ENCODE data around the gene DLK1.

Gene DLK1

DNA sequence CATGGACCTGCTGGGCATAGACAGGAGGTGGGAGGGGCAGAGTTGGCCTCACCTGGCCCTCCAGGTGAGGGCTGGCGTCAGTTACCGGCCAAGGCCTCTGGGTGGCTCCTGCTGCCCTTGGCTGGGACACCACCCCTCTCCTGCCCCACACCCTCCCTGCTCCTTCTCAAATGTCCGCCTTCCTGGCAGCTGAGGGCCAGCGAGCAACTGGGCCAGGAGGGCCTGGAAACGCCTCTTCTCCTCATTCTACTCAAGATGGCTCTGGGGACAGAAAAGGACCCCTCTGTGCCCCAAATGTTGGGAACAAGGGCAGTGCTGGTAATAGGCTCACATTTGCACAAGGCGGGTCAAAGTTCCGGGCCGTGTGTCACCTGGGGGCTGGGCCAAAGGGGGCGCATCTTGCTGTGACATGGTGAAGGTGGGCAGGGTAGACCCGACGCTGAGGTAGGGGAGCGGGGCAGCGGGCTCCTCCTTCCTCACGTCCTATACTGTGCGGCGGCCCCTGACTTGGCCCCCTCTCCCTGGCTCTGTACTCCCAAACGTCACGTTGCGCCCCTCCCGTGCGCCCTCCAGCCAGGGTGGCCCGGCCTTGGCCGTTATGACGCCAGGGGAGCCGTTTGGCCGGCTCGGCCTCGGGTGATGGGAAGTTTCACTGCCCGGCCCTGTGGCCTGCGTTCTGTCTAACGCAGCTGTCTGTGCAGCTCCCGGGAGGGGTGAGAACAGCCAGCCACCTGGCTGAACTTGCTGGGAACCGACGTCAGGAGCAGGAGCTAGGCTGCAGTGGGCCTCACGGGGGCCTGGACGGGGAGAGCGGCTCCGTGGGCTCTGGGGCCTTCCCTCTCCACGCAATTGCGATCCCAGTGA is 18.0 kb upstream of the DLK1 start:
- Histone ChIP-seq H3K9ac (ENCODE audit: low read length) (peak overlapping the region; percentile 67), H3K23ac (ENCODE audit: low read length in 2 of 2) (peak overlapping the region in 1 of 2 experiments; percentile 63), H2BK5ac (ENCODE audit: low read depth, low read length, poor library complexity, severe bottlenecking) (no peak overlapping the region), H2AFZ (ENCODE audit: low read depth, low read length) (peak overlapping the region; percentile 47), H3K27me3 (ENCODE audit: control insufficient read depth in 1 of 2, insufficient read depth in 1 of 2, low read length in 2 of 2) (peaks cover 0 to 68% of the 10 kb centered on the region in 2 experiments), H3K14ac (ENCODE audit: low read length in 2 of 2) (peak overlapping the region in 1 of 2 experiments; percentile 79), H3K9me3 (ENCODE audit: control insufficient read depth, low read length) (no peaks in the 10 kb centered on the region), H3K27ac (ENCODE audit: low read length, poor library complexity, severe bottlenecking) (no peak overlapping the region), H3K18ac (ENCODE audit: low read depth in 1 of 2, low read length in 2 of 2) (peak overlapping the region; percentile 40 to 88), H3K4me1 (ENCODE audit: control insufficient read depth, insufficient read depth, low read depth, low read length) (peaks cover 18% of the 10 kb centered on the region), H4K8ac (ENCODE audit: low read length) (peak overlapping the region; percentile 85), H4K91ac (ENCODE audit: low read length) (peak overlapping the region; percentile 84), H2AK5ac (ENCODE audit: low read length, severe bottlenecking) (no peak overlapping the region), H3K36me3 (ENCODE audit: control insufficient read depth in 1 of 2, insufficient read depth in 2 of 2, low read depth in 1 of 2, low read length in 2 of 2) (no peaks in the 10 kb centered on the region), H2BK12ac (ENCODE audit: low read length in 2 of 2) (peak overlapping the region; percentile 16 to 84), H3K4me3 (ENCODE audit: insufficient read depth in 1 of 2, low read depth in 1 of 2, low read length in 2 of 2) (peak overlapping the region in 1 of 2 experiments; percentile 71), H2BK15ac (ENCODE audit: low read depth, poor library complexity, severe bottlenecking) (peak overlapping the region; percentile 68), H3K4ac (ENCODE audit: low read depth in 1 of 2, low read length in 2 of 2) (peak overlapping the region; percentile 57 to 89), H3K79me1 (replicated peaks; ENCODE audit: low read length, poor library complexity, severe bottlenecking) (no peaks in the 10 kb centered on the region), H3K4me2 (ENCODE audit: low read length, poor library complexity, severe bottlenecking) (peak overlapping the region; percentile 60), H2BK120ac (ENCODE audit: low read depth, low read length) (peak overlapping the region; percentile 64)
- WGBS = 30% methylated on average over 36 of the region's 40 CpGs
- peak; percentile 88 for DNase-seq

DNA sequence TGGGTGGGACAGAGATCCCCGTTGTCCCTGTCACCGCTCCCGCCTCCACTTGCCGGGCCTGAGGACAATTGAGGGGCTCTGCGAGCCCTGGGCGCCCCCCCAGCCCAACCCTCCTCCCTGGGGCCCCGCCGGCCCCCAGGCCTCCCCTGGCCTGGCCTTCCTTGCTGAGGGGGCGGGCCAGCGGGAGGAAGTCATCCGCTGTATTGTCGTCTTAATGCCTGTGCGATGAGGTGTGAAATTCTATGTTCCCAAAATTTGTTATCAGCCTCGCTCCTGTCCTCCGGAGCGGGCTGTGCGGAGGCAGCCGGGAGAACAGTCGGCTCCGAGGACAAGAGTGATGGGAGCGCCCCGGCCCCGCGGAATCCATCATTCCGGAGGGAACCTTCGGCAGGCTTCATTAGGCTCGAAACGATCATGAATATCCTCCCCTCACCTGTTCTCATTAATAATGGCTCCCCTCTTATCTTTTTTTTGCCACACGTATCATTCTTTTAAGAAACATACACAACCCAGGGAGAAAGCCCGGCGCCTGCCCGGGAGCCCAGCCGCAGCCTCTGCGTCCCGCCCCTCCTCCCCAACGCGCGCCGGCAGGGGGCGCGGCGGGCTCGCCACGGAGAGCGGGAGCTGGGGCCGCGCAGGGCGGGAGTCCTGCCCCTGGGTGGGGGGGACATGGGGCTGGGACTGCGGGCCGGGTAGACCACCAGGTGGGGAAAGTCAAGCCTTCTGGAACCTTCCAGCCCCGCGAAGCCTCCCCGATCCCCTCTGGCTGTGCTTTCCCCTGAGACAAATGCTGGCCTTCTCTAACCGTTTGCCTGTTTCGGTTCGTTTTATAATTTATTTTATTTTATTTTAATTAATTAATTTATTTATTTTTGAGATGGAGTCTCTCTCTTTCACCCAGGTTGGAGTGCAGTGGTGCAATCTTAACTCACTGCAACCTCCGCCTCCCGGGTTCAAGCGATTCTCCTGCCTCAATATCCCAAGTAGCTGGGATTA is 17.1 kb upstream of the DLK1 start:
- WGBS = 12% methylated on average over 48 of the region's 59 CpGs
- Histone ChIP-seq H3K14ac (ENCODE audit: low read length in 2 of 2) (peak overlapping the region in 1 of 2 experiments; percentile 68), H2AFZ (ENCODE audit: low read depth, low read length) (peak overlapping the region; percentile 47), H3K4ac (ENCODE audit: low read depth in 1 of 2, low read length in 2 of 2) (peak overlapping the region in 1 of 2 experiments; percentile 89), H4K8ac (ENCODE audit: low read length) (peak overlapping the region; percentile 85), H3K18ac (ENCODE audit: low read depth in 1 of 2, low read length in 2 of 2) (peak overlapping the region; percentile 40 to 88), H3K79me1 (replicated peaks; ENCODE audit: low read length, poor library complexity, severe bottlenecking) (no peaks in the 10 kb centered on the region), H2BK12ac (ENCODE audit: low read length in 2 of 2) (peak overlapping the region; percentile 12 to 25), H3K4me2 (ENCODE audit: low read length, poor library complexity, severe bottlenecking) (peak overlapping the region; percentile 60), H3K4me3 (ENCODE audit: insufficient read depth in 1 of 2, low read depth in 1 of 2, low read length in 2 of 2) (peak overlapping the region in 1 of 2 experiments; percentile 71), H3K9me3 (ENCODE audit: control insufficient read depth, low read length) (no peaks in the 10 kb centered on the region), H3K23ac (ENCODE audit: low read length in 2 of 2) (no peak overlapping the region), H4K91ac (ENCODE audit: low read length) (peak overlapping the region; percentile 44), H2AK5ac (ENCODE audit: low read length, severe bottlenecking) (no peak overlapping the region), H3K9ac (ENCODE audit: low read length) (peak overlapping the region; percentile 67), H3K27me3 (ENCODE audit: control insufficient read depth in 1 of 2, insufficient read depth in 1 of 2, low read length in 2 of 2) (peaks cover 0 to 69% of the 10 kb centered on the region in 2 experiments), H3K27ac (ENCODE audit: low read length, poor library complexity, severe bottlenecking) (no peak overlapping the region), H3K36me3 (ENCODE audit: control insufficient read depth in 1 of 2, insufficient read depth in 2 of 2, low read depth in 1 of 2, low read length in 2 of 2) (no peaks in the 10 kb centered on the region), H2BK15ac (ENCODE audit: low read depth, poor library complexity, severe bottlenecking) (peak overlapping the region; percentile 68), H2BK120ac (ENCODE audit: low read depth, low read length) (peak overlapping the region; percentile 64), H3K4me1 (ENCODE audit: control insufficient read depth, insufficient read depth, low read depth, low read length) (peaks cover 26% of the 10 kb centered on the region), H2BK5ac (ENCODE audit: low read depth, low read length, poor library complexity, severe bottlenecking) (no peak overlapping the region)
- peak; percentile 53 for DNase-seq

DNA sequence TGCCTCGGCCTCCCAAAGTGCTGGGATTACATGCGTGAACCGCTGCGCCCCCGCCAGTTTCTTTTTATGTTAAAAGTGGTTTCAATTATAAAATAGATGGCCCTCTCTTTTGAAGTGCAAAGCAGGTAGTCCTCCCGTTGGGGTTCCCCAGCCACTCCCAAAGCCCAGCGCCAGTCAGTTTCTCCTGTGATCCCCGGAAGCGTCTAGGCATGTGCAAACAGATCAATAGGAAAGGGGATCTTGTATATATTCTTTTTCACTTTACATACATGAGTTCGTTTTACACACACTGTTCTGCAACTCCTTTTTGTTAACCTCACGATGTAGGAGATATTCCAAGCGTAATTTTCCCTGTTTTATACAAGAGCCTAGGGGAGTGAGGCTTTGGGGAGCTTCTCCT is 16.3 kb upstream of the DLK1 start:
- no peak overlapping the region for H2BK120ac ChIP-seq (ENCODE audit: low read depth, low read length)
- no peak overlapping the region for H3K9ac ChIP-seq (ENCODE audit: low read length)
- DNase-seq = no peak
- no peaks in the 10 kb centered on the region for H3K36me3 ChIP-seq (ENCODE audit: control insufficient read depth in 1 of 2, insufficient read depth in 2 of 2, low read depth in 1 of 2, low read length in 2 of 2)
- H3K4ac ChIP-seq (ENCODE audit: low read depth in 1 of 2, low read length in 2 of 2) = no peak overlapping the region
- no peaks in the 10 kb centered on the region for H3K9me3 ChIP-seq (ENCODE audit: control insufficient read depth, low read length)
- peaks cover 27% of the 10 kb centered on the region for H3K4me1 ChIP-seq (ENCODE audit: control insufficient read depth, insufficient read depth, low read depth, low read length)
- H2BK12ac ChIP-seq (ENCODE audit: low read length in 2 of 2) = peak overlapping the region in 1 of 2 experiments; percentile 20
- no peak overlapping the region for H4K91ac ChIP-seq (ENCODE audit: low read length)
- H3K27ac ChIP-seq (ENCODE audit: low read length, poor library complexity, severe bottlenecking) = no peak overlapping the region
- H3K14ac ChIP-seq (ENCODE audit: low read length in 2 of 2) = no peak overlapping the region
- H2BK15ac ChIP-seq (ENCODE audit: low read depth, poor library complexity, severe bottlenecking) = no peak overlapping the region
- WGBS = 84% methylated on average over 9 of the region's 12 CpGs
- no peak overlapping the region for H2AFZ ChIP-seq (ENCODE audit: low read depth, low read length)
- H2BK5ac ChIP-seq (ENCODE audit: low read depth, low read length, poor library complexity, severe bottlenecking) = no peak overlapping the region
- H4K8ac ChIP-seq (ENCODE audit: low read length) = no peak overlapping the region
- H3K4me2 ChIP-seq (ENCODE audit: low read length, poor library complexity, severe bottlenecking) = no peak overlapping the region
- no peak overlapping the region for H3K23ac ChIP-seq (ENCODE audit: low read length in 2 of 2)
- H3K18ac ChIP-seq (ENCODE audit: low read depth in 1 of 2, low read length in 2 of 2) = peak overlapping the region in 1 of 2 experiments; percentile 7
- no peak overlapping the region for H3K4me3 ChIP-seq (ENCODE audit: insufficient read depth in 1 of 2, low read depth in 1 of 2, low read length in 2 of 2)
- H3K27me3 ChIP-seq (ENCODE audit: control insufficient read depth in 1 of 2, insufficient read depth in 1 of 2, low read length in 2 of 2) = peaks cover 0 to 67% of the 10 kb centered on the region in 2 experiments
- H2AK5ac ChIP-seq (ENCODE audit: low read length, severe bottlenecking) = no peak overlapping the region
- H3K79me1 ChIP-seq (replicated peaks; ENCODE audit: low read length, poor library complexity, severe bottlenecking) = no peaks in the 10 kb centered on the region

Measured in mesenchymal stem cell (in vitro differentiated cells and primary cell).